Cardiac muscle cell (in vitro differentiated cells and primary cell): ENCODE results near the gene SDC3. TPM values are rescaled to one million over a fixed set of nuclear protein-coding genes. Genes with fewer than 3 reads are reported as not detected.
"Not testable (repeated sequence)": the region's sequence is repeated elsewhere in the genome, so short reads cannot be mapped to it uniquely, and the experiment has no call there.

Source experiments
- DNase-seq, 2 donors: peaks; one replicate each; pipeline versions ENCODE4 v3.0.0 to v3.0.0-alpha.2; 2010 to 2017; ENCODE audit warnings: low read depth in 1 of 2, low spot score in 1 of 2
- H3K27ac ChIP-seq: fragments of 200-600 bp; sonication (generic); 2 replicates; pipeline ENCODE4 v1.5.1; 2016
- H3K27me3 ChIP-seq: fragments of 200-600 bp; sonication (generic); 2 replicates; pipeline ENCODE4 v1.6.0; 2016; ENCODE audit warnings: control low read depth
- H3K36me3 ChIP-seq: fragments of 200-600 bp; sonication (generic); 2 replicates; pipeline ENCODE4 v1.5.1; 2016; ENCODE audit warnings: control low read depth
- H3K4me1 ChIP-seq: fragments of 200-600 bp; sonication (generic); 2 replicates; pipeline ENCODE4 v1.8.1; 2017; ENCODE audit warnings: low read depth, mild to moderate bottlenecking, mixed run types
- H3K4me3 ChIP-seq: fragments of 200-600 bp; sonication (generic); 2 replicates; pipeline ENCODE4 v1.5.1; 2016; ENCODE audit warnings: mild to moderate bottlenecking
- H3K9me3 ChIP-seq: fragments of 200-600 bp; sonication (generic); 2 replicates; pipeline ENCODE4 v1.5.1; 2017; ENCODE audit warnings: low read depth, mild to moderate bottlenecking, control low read depth
- CTCF ChIP-seq: IDR thresholded peaks from 2 replicates; pipeline ENCODE4 v1.5.1; 2012; ENCODE audit warnings: low read depth, mild to moderate bottlenecking, low read length
- polyA plus RNA-seq: library from polyadenylated mRNA; unstranded; fragments of >200 nt; fragmentation: Nextera tagmentation; extraction: Ambion mirVana; gene quantifications from 2 replicates; pipeline ENCODE4 v1.2.1, GENCODE V29; 2016
- total RNA-seq: library from RNA; depleted of rRNA; stranded (reverse); fragments of >200 nt; gene quantifications from 2 replicates; pipeline ENCODE4 v1.2.3, GENCODE V29; 2016

Gene SDC3
- total and polyA plus RNA-seq, 2 experiments from 2014 or later: 85.2 to 89.2 TPM

GRCh38 chr1:30868833-30869435 is 39.6 kb downstream of the SDC3 start:
- no peaks in the 10 kb centered on the region for H3K9me3 ChIP-seq
- no peak for TF ChIP-seq CTCF
- no peaks in the 10 kb centered on the region for H3K27me3 ChIP-seq
- no peak for DNase-seq
- H3K36me3 ChIP-seq: peaks cover 3% of the 10 kb centered on the region
- H3K4me1 ChIP-seq: no peaks in the 10 kb centered on the region
- H3K27ac ChIP-seq: no peak overlapping the region
- H3K4me3 ChIP-seq: no peak overlapping the region

- not testable (repeated sequence) for H3K27ac ChIP-seq, DNase-seq, H3K4me3 ChIP-seq, H3K4me1 ChIP-seq, H3K36me3 ChIP-seq, H3K9me3 ChIP-seq, H3K27me3 ChIP-seq
These were observed 40.5 kb downstream of the SDC3 start for GRCh38 chr1:30868057-30868456.

DNA sequence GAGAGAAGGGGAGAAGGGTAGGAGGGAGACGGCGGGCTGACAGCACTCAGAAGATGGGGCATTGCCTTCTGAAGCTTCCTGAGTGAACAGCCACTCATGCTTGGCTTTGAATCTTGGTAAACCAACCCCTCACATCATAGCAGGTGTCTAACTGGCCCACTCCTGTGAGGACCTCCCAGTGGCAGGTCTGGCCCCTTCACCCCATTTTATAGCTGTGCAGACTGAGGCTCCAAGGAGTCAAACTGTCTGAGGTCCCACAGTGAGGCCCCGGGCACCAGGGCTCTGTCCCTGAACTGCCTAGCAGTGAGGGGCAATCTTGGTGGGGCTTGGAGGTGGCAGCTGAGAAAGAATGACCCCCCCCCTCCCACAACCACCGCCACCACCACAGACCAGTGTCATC is 41.0 kb downstream of the SDC3 start:
- Histone ChIP-seq H3K27me3 (no peaks in the 10 kb centered on the region), H3K9me3 (no peaks in the 10 kb centered on the region), H3K27ac (no peak overlapping the region), H3K4me1 (no peaks in the 10 kb centered on the region), H3K4me3 (no peak overlapping the region), H3K36me3 (peaks cover 3% of the 10 kb centered on the region)
- no peak for TF ChIP-seq CTCF
- no peak for DNase-seq

DNA sequence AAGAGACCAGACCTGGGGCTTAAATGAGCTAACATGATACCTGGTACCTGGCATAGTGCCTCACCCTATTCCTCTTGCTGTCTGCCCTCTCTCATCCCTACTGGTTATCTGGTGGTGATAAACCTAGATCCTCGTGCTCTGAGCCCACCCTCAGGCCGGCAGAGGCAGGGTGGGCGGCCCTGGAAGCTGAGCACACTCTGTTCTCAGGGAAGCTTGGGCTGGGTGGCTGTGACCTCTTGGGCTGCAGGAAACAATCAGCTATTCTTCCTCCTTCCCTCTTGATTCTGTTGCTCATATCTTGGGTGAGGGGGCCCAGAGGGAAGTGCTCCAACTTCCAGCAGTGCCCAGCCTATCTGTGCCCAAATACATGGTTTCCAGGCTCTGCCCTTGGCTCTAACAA is 42.0 kb downstream of the SDC3 start:
- H3K4me3 ChIP-seq: no peak overlapping the region
- no peak overlapping the region for H3K27ac ChIP-seq
- no peaks in the 10 kb centered on the region for H3K4me1 ChIP-seq
- no peaks in the 10 kb centered on the region for H3K9me3 ChIP-seq
- H3K36me3 ChIP-seq: no peaks in the 10 kb centered on the region
- no peak for DNase-seq
- H3K27me3 ChIP-seq: no peaks in the 10 kb centered on the region
- no peak for TF ChIP-seq CTCF

DNA sequence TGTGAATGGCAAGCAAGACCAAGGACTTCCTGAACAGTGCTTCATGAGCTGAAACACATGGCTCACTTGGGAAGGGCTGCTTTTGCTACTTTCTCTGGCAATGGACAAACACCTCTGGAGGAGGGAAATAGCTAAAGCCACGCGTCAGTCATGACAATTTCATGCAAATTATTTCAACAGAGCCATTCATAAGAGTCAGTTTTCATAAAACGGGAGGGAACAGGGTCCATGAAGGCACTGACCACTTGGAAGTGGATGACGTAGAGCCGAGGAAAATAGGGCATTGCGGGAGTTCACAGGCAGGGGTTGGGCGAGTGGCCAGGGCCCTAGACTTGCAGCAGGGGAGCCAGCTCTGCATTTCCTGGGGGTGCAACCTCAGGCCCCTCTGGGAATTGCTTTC is 43.9 kb downstream of the SDC3 start:
- Histone ChIP-seq H3K27me3 (no peaks in the 10 kb centered on the region), H3K27ac (no peak overlapping the region), H3K9me3 (no peaks in the 10 kb centered on the region), H3K4me1 (peaks cover 5% of the 10 kb centered on the region), H3K4me3 (no peak overlapping the region), H3K36me3 (no peaks in the 10 kb centered on the region)
- peak in 1 of 2 donors; percentile 56 for DNase-seq
- TF ChIP-seq CTCF: no peak

DNA sequence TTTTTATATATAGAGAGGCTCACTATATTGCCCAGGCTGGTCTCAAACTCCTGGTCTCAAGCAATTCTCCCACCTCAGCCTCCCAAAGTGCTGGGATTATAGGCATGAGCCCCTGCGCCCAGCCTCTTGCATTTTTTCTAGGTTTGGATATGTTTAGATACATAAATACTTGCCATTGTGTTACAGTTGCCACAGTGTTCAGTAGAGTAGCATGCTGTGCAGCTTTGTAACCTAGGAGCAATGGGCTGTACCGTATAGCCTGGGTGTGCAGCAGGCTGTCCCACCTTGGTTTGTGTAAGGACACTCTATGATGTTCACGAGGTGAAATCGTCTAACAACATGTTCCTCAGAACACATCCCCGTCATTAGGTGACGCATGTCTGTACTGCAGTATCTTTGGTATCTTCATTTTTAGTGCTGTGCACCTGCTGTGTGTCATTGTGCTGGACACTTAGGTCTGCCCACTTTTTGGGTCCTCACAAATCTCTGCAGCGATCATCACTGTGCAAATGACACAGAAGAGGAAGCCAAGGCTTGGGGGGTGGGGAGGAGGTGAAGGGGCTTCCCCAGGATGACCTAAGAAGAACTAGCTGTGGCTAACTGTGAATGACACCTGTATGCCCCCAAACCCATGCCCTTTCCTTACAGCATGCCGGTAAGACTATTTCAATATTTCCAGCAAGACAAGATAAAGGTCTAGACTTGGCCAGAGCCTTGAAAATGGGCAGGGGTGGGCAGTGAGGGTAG is 44.5 kb downstream of the SDC3 start:
- H3K4me1 ChIP-seq: peaks cover 9% of the 10 kb centered on the region

More for the DNA sequence above, 44.5 kb downstream of the SDC3 start:
- no peaks in the 10 kb centered on the region for H3K9me3 ChIP-seq
- no peaks in the 10 kb centered on the region for H3K27me3 ChIP-seq
- no peak for DNase-seq
- H3K4me3 ChIP-seq: no peak overlapping the region
- H3K36me3 ChIP-seq: no peaks in the 10 kb centered on the region
- no peak overlapping the region for H3K27ac ChIP-seq
- no peak for TF ChIP-seq CTCF
